HG03354 (cell line): Measurements from ENCODE around the gene WWP2.
"Not testable (repeated sequence)": the region's sequence is repeated elsewhere in the genome, so short reads cannot be mapped to it uniquely, and the experiment has no call there.

Experiments used
- ATAC-seq: cut with Tn5 transposase; IDR thresholded peaks from one replicate; pipeline ENCODE4 v1.9.1; 2021; ENCODE audit warnings: mild to moderate bottlenecking; ENCODE audit not compliant: unreplicated experiment, poor library complexity, severe bottlenecking

The WWP2 gene

GRCh38 chr16:69823831-69824563, 61.9 kb downstream of the WWP2 start:
- peak; percentile 86 for ATAC-seq

- ATAC-seq = not testable (repeated sequence)
Observed at GRCh38 chr16:69824564-69825142, 62.5 kb downstream of the WWP2 start.

- ATAC-seq = no peak
Observed at GRCh38 chr16:69827524-69827923, 65.4 kb downstream of the WWP2 start.

- ATAC-seq = no peak
Observed at GRCh38 chr16:69829338-69829737, 67.2 kb downstream of the WWP2 start.

GRCh38 chr16:69830146-69830533, 68.0 kb downstream of the WWP2 start:
- ATAC-seq = no peak

GRCh38 chr16:69830534-69831211, 68.5 kb downstream of the WWP2 start:
- ATAC-seq = no peak

GRCh38 chr16:69831212-69832123, 69.3 kb downstream of the WWP2 start:
- ATAC-seq = no peak

GRCh38 chr16:69833357-69834282, 71.5 kb downstream of the WWP2 start:
- no peak for ATAC-seq

GRCh38 chr16:69834807-69835466, 72.8 kb downstream of the WWP2 start:
- ATAC-seq = peak; percentile 66

GRCh38 chr16:69836257-69836656, 74.1 kb downstream of the WWP2 start:
- ATAC-seq = no peak

- no peak for ATAC-seq
Observed at GRCh38 chr16:69837380-69837779, 75.2 kb downstream of the WWP2 start.

GRCh38 chr16:69838489-69838888, 76.4 kb downstream of the WWP2 start:
- ATAC-seq = no peak

GRCh38 chr16:69839240-69839688, 77.1 kb downstream of the WWP2 start:
- ATAC-seq = no peak

GRCh38 chr16:69839798-69840409, 77.8 kb downstream of the WWP2 start:
- no peak for ATAC-seq

- no peak for ATAC-seq
Observed at GRCh38 chr16:69840975-69841374, 78.8 kb downstream of the WWP2 start.

GRCh38 chr16:69844441-69844840, 82.3 kb downstream of the WWP2 start:
- no peak for ATAC-seq

GRCh38 chr16:69845181-69845580, 83.0 kb downstream of the WWP2 start:
- ATAC-seq = no peak

- no peak for ATAC-seq
Observed at GRCh38 chr16:69847643-69848042, 85.5 kb downstream of the WWP2 start.
